HG02973 (cell line): ENCODE data around the gene TLR10.
"Not testable (repeated sequence)": the region's sequence is repeated elsewhere in the genome, so short reads cannot be mapped to it uniquely, and the experiment has no call there.

Source experiments
- ATAC-seq: cut with Tn5 transposase; IDR thresholded peaks from one replicate; pipeline ENCODE4 v1.9.1; 2021; ENCODE audit warnings: moderate library complexity; ENCODE audit not compliant: unreplicated experiment

The TLR10 gene, protein sequence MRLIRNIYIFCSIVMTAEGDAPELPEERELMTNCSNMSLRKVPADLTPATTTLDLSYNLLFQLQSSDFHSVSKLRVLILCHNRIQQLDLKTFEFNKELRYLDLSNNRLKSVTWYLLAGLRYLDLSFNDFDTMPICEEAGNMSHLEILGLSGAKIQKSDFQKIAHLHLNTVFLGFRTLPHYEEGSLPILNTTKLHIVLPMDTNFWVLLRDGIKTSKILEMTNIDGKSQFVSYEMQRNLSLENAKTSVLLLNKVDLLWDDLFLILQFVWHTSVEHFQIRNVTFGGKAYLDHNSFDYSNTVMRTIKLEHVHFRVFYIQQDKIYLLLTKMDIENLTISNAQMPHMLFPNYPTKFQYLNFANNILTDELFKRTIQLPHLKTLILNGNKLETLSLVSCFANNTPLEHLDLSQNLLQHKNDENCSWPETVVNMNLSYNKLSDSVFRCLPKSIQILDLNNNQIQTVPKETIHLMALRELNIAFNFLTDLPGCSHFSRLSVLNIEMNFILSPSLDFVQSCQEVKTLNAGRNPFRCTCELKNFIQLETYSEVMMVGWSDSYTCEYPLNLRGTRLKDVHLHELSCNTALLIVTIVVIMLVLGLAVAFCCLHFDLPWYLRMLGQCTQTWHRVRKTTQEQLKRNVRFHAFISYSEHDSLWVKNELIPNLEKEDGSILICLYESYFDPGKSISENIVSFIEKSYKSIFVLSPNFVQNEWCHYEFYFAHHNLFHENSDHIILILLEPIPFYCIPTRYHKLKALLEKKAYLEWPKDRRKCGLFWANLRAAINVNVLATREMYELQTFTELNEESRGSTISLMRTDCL

GRCh38 chr4:38782452-38783108, at the start of gene TLR10:
TLR10 (minus strand) TSS chr4:38782990; CDS start chr4:38775590, 7,400 bp downstream.
- peak; percentile 52 for ATAC-seq

DNA sequence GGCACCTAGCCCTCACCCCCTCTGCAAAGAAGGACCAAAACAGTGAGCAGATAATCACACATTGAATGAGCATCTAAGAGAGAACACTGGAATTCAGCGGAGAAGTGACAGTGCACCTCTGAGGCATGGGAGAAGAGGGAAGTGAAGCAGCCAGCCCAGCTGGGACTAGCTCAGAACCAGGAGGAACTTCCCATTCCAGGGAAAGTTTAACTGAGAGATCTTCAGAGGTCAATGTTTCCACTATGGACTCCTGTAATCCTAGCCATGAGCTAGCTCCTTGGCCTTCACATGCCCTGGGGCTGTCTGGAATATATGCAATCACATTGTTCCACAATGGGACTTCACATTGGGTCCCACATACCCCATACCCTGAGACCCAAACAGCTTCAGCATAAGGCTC, 49.4 kb upstream of the TLR10 start:
- no peak for ATAC-seq

- ATAC-seq: no peak
Observed at GRCh38 chr4:38831653-38832052, 48.9 kb upstream of the TLR10 start.

GRCh38 chr4:38829237-38829636, 46.4 kb upstream of the TLR10 start:
- ATAC-seq: no peak

- ATAC-seq: no peak
Observed at GRCh38 chr4:38823766-38824165, 41.0 kb upstream of the TLR10 start.

GRCh38 chr4:38822748-38823303, 40.0 kb upstream of the TLR10 start:
- ATAC-seq: no peak

- no peak for ATAC-seq
Observed at GRCh38 chr4:38821739-38822138, 38.9 kb upstream of the TLR10 start.

GRCh38 chr4:38820329-38821061, 37.7 kb upstream of the TLR10 start:
- ATAC-seq: no peak

DNA sequence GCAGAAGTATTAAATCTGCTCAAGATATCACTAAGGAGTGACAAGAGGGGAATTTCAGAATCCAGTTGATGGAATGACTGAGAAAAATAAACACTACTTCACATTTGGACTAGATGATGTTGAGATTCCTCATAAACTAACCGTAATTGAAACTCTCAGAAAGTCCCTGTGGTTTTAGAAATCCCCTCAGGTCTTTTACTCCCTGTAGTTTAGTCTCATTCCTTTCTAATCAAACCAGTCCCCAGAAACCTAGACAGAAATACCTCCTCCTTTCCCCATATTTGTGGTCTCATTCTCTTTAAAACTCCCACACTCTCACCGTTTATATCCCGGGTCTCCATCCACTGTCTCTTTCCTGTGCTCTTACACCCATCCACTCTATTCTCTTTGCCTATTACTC, 36.8 kb upstream of the TLR10 start:
- no peak for ATAC-seq

- no peak for ATAC-seq
Observed at GRCh38 chr4:38818441-38818976, 35.7 kb upstream of the TLR10 start.

GRCh38 chr4:38815885-38816782, 33.3 kb upstream of the TLR10 start:
- no peak for ATAC-seq

DNA sequence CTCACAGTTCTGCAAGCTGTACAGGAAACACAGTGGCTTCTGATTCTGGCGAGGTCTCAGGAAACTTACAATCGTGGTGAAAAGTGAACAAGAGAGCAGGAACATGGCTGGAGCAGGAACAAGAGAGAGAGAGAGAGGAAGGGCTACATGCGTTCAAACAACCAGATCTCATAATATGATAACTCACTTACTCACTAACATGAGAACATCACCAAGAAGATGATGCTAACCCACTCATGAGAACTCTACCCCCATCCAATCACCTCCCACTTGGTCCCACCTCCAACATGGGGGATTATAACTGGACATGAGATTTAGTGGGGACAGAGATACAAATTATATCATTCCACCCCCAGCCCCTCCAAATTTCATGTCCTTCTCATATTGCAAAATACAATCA, 31.6 kb upstream of the TLR10 start:
- ATAC-seq: no peak

DNA sequence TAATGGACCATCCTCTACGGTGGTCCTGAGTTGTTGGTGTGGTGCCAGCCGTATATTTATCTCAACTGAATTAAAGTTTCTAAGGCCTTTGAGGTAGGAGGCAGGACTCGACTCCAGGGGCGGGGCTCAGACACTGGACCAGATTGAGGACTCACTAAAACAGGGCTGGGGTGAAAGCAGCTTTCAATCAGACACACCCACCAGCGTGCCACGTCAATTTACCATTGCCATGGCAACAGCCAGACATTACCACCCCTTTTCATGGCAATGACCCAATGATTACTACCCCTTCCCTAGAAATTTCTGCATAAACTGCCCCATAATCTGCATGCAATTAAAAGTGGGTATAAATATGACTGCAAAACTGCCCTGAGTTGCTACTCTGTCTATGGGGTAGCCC, 28.5 kb upstream of the TLR10 start:
- ATAC-seq: no peak

DNA sequence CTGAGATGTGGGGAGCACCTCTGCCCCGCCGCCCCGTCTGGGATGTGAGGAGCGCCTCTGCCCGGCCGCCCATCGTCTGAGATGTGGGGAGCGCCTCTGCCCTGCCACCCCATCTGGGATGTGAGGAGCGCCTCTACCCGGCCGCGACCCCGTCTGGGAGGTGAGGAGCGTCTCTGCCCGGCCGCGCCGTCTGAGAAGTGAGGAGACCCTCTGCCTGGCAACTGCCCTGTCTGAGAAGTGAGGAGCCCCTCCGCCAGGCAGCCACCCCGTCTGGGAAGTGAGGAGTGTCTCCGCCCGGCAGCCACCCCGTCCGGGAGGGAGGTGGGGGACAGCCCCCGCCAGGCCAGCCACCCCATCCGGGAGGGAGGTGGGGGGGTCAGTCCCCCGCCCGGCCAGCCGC, 24.7 kb upstream of the TLR10 start:
- not testable (repeated sequence) for ATAC-seq

DNA sequence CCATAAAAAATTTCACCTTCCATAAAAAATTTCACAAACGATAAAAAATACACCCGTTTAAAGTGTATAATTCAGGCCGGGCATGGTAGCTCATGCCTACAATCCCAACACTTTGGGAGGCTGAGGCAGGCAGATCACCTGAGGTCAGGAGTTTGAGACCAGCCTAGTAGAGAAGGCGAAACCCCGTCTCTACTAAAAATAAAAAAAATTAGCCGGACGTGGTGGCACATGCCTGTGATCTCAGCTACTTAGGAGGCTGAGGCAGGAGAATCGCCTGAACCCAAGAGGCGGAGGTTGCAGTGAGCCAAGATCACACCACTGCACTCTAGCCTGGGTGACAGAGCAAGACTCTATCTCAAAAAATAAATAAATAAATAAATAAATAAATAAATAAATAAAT, 23.5 kb upstream of the TLR10 start:
- ATAC-seq: not testable (repeated sequence)

- ATAC-seq: peak; percentile 77
Observed at GRCh38 chr4:38805530-38806145, 22.8 kb upstream of the TLR10 start.

- ATAC-seq: peak; percentile 29
Observed at GRCh38 chr4:38804654-38805295, 22.0 kb upstream of the TLR10 start, which contains the start of gene TLR1. TLR1 (minus strand) TSS chr4:38804791; CDS start chr4:38798831, 5,960 bp downstream.
